Hematopoietic multipotent progenitor cell treated with erythropoietin and hydrocortisone succinate and interleukin-3 and kit ligand, for 17 days (in vitro differentiated cells): ENCODE results near the gene ZNF862.
A peak's percentile ranks its signal among the peaks of the same experiment; 100 is the strongest.

Experiments
- DNase-seq: peaks from one replicate; pipeline ENCODE4 v3.0.0-alpha.2; 2015; ENCODE audit warnings: low spot score

The ZNF862 gene

DNA sequence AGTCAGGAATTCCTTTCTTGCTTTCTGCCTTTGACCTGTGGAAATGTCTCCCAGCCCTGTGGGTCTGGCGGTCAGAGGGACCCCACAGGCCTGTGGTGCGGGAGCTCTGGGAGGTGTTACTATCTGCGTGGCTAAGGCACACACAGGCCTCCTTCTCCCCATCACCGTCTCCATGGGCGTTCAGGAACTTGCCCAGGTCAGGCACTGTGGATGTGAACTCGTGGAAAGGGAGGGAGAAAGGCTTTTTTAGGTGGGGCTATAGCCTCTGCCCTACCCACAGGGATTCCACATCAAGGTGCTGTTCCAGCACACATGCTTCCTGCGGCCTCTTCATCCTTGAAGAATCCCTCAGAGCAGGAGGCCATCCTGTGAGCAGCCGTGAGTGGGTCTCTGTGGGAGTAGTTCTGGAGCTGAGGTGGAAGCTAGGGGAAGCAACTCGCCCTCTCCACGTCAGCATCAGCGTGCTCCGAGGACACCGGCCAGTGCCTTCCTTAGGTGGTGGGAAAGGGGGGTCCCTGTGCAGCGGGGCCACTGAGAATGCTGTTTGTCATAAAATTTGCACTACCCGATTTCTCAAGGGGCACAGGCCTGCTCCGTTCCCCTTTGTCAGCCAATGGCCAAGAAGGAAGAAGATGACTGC is 28.1 kb downstream of the ZNF862 start:
- no peak for DNase-seq

DNA sequence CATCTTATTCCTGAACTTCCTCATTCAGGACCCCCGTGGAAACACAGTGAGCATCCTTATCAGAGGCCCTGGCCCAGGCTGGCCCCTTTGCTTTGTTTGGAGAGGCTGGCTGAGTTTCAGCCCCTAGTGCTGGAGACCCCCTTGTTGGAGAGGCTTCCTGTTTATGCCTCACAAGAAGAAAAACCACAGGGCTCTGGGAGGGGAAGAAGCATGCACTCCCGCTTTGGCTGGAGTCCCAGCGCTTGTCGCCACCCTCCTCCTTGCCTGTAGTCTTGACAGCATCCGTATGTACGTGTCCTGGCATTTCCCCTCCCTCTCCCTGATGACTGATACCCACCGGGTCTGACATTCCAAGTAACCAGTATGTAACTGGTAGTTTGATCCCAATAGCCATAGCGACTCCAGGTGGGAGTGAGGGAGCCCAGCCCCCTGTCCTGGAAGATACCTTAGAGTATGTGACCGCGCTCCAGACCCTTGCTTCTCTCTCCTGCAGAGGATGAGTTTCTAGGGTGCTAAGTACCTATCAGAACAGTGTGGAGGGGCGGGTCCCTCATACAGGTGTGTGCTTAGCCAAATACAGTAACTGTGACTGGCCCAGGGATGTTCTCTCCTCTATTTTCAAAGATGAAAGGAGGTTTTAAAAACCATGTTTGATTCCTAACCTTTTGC is 28.7 kb downstream of the ZNF862 start:
- DNase-seq = no peak

DNA sequence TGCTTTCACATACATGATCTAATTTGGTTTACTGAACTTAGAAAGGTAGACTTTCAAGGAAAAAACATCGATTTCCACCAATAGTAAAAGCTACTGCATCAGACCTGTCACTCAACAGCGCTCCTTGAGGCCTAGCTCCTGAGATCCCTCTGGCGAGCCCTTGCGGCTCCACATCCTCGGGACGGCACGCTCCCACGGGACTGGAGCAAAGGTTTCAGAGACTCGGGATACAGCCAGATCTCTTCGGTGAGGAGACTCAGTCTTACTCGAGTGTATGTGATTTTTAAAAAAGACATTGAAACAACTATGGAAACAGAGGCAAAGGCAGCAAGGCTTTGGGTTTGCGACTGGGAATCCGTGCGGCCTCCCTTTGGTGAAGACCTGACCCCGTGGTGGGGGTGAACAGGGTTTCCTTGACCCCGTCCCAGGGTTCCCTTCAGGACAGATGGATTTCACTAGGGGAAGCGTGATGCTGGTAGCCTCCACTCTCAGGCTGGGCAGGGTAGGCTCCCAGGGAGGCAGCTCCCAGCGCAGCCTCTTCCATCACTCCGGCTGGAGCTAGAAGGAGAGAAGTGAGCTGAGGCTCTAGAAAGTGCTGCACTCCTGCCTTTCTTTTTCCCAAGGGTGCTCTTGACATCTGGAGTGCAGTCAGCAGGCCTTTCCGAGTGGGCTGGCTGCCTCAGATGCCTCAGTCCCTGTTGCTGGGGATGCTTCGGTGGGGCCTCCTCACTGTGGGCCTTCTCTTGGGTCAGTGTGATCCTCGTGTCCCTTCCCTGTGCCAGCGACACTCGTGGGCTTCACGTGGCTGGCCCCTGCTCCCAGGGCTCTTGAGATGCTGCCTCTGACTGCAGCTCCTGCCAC is 29.8 kb downstream of the ZNF862 start:
- no peak for DNase-seq

DNA sequence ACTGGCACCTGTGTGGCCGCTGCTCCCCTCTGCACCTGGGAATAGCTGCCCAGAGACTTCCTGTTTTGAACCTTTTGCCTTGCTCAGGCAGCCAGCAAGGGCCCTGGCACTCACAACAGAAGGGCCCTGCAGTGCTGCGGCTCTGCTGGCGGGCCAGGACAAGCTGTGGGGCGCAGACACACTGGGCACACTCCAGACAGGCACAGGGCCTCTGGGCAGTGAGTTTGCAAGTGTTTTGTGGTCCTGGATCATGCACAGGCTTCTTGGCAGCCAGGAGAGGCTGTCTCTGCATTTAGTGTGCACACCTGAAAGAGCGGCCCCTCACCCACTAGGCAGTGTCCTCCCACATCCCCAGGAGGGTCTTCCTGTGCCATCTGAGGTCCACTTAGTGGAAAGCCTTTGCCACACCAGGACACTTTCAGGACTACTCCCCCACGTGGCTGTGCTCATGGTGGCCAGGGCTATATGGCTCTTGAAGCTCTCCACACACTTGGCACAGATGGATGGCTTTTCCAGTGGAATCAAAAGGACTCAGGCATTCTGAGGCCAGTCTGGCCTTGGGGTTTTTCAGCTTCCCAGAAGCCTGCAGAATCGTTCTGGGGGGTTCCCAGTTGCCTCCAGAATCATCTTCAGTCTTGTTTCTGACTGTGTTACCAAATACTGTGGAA is 30.6 kb downstream of the ZNF862 start:
- DNase-seq = no peak

DNA sequence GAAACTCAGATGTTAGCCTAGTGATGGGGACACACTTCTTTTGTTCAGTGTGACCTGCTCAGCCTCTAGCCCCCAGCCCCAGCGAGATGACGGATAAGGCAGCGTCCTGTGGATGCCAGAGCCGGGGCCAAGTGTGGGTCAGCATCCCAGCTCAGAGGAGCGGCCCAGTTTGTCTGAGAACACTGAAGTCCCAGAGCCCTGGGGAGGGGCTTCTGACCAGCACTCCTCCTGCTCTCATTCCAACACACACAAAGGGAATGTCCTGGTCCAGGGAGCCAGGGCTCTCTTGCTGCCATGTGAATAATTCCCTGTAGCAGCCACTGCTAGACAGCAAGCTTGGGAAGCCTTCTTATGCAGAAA is 31.1 kb downstream of the ZNF862 start:
- no peak for DNase-seq

DNA sequence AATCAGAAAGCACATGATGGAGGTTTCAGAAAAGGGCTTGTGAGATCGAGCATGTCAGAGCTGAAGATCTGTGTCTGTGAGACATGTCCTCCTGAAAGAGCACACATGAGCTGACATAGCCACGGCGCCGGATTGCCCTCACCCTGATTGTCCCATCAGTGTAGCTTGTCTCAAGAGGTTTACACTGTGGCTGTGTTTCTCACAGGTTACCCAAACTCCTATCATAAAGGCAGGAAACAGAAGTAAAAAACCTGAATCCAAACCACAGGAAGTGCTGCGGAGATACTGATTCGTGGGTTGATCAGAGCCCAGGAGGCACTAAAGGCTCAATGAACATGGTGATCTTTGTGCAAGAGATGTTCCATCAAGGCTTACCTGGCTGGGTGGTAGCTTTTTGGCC is 31.7 kb downstream of the ZNF862 start:
- no peak for DNase-seq

DNA sequence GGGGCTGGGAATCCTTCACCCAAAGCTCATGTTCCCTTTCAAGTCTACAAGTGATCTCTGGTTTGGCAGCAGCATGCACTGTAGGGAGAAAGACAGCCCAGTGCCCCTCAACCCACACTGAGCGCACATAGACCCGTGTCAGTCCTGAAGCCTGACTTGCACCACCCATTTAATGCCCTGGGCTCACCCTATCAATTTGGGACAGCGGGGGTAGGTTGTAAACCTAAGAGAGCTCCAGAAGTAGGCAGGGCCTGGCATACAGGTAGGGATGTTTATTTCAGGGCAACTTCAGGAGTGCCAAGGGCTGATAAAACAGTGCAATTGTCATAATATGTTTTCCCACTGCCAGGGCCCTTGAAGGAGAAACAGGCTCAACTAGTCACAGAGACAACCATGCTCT is 32.1 kb downstream of the ZNF862 start:
- DNase-seq = no peak

DNA sequence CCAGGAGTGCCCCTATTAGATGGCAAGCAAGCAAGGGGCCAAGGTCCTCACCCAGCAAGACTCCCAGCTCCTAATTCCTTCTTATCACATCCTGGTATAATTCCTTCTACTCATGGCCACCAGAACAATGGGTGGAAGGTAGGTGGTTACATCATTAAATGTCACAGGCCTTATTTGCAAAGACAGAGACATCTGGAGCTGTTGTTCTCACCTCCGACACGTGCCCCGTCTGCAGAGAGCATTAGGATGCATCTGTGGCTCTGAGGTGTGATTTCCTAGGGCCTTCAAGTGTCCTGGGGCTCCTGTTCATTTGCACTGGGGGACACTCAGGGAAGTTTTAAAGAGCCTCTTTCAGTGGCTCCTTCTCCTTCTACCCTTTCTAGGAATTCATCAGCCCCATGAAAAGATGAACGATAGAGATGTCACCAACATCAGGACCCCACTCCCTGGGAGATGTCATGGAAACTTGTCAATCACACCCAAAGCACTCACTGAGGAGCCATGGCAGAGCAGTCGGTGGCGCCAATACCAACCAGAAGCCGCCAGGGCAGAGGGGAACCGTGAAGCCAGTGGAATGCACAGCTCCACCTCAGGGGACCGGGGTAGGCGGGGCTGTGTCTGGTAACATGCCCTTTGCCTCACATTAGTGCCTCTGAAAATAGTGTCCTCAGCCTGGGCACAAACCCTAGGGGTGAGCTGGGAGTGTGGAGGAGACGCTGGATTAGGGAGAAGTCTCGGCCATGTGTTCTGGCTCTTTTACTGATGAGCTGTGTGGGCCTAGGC is 32.7 kb downstream of the ZNF862 start:
- DNase-seq = no peak

DNA sequence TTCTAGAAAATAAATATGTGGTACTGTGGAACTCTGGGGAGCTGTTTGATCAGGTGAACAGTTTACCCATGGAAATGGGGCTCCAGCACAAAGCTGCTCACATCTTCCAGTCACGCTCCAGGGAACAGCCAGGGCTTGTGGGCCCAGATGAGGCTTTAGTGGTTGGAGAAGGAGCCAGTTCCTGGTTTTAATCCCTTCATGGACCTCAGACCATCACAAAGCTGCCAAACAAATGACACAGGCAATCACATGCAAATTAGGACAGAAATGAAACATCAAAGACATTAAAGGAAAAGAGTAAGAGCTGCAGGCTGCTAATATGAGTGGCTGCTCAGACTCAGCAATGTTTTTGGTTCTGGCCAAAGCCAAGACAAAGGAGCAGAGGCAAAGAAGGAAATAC is 33.4 kb downstream of the ZNF862 start:
- no peak for DNase-seq

DNA sequence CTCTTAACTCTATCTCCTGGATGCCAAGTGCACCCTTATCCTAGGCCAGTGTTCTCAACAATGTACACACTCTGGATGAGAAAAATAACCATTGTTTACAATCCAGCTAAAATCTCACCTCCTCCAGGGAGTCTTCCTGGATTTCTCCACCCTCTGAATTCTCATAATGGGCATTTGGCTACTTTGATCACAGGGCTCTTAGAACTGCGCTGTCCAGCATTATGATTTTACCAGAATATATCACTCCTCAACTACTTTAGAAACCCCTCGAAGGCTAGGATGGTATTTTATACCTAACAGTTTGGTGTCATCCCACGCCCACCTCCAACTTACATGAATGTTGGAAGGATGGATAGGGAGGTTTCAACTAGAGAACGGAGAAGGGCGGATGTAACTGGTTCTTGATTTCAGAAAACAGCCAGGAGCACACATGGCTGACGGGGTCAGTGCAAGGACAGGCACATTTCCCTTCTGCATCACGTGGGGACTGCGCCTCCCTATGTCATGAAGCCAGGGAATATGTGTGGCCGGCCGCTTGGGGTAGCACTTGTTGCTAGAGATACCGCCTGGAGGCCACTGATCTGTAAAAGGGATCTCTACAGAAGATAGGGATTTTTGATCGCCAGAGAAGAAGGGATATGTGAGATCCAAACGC is 34.4 kb downstream of the ZNF862 start:
- no peak for DNase-seq

DNA sequence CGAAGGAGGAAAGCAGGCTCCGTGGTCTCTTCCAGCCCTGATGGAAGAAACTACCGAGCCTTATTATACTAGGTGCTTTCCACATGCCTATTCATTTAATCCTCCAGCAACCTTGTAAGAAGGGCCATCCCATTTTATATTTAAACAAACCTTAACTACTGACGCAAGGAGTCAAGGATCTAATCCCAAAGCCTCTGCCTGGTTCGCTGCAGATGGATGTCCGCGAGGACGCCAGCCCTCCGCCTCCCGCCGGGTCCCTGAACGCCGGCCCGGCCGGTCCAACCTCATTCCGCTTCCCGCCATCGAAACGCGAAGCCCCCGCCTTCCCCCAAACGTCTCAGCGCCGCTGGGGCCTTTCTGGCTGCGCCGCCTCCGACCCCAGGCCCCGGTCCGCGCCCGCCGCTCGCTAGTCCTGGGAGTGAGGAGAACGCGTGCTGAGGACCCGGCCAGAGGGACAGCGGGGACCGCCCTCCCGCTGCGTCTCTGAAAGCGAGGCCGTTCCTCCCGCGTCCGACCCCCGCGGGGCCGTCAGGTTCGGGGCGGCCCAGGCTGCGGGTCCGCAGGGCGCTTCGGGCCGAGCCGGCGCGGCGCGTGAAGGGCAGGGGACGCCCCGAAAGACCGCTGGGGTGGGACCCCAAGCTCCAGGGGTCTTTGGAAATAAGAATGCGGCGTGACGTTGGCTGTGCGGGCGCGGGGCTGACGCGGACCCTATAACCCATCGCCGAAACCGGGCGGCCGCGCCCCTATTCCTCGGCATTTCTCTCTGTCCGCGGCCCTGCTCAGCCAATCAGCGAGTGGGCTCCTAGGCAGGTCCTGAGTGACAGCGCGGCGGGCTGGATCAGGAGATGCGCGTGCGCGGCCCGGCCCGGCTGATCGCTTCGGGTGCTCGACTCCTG is 35.1 kb downstream of the ZNF862 start, which contains the start of gene ATP6V0E2:
Gene ATP6V0E2, plus strand, starts transcription at position 896 of the 896 bp plus-strand sequence. CDS start 97 bp downstream, outside the sequence.
- DNase-seq = peak; percentile 65

DNA sequence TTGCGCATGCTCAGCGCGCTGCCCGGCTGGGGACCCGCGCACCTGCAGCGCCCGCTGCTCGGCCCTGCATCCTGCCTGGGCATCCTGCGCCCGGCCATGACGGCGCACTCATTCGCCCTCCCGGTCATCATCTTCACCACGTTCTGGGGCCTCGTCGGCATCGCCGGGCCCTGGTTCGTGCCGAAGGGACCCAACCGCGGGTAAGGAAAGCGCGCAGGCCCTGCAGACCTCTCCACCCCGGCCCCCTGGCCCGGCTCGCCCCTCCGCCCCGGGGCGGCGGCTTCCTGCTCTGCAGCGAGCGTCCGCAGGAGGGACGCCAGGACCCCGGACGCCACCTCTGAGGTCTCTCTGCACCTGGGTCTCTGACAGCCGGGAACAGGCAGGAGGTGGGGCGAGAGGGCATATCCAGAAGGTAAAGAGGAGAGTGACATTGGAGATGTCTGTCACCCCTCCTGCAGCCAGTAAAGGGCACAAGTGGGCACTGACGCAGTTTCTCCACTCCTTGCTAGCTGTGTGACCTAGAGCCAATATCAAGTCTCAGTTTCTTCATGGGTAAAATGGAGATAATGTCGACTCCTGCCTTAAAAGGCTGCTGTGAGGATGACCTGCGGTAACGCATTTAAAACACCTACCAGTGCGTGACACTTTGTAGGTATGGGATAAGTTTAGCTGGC is 35.9 kb downstream of the ZNF862 start:
- no peak for DNase-seq

DNA sequence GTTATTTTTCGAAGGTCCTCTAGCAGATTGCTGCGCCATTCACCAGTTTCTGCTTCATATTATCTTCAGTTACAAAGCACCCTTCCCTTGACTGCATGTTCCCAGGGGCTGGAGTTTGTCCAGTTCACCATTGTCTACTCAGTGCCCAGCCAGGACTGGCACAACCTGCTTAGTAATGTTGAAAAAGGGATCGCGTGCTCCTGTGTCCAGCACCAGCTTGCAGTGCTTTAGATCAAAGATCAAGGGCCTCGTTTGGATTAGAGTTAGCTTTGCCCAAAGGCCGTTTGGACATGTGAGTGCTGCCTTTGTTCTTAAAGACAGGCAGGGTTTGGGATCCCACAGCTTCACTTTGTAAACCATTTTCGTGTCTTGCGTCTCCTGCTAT is 36.5 kb downstream of the ZNF862 start:
- no peak for DNase-seq

DNA sequence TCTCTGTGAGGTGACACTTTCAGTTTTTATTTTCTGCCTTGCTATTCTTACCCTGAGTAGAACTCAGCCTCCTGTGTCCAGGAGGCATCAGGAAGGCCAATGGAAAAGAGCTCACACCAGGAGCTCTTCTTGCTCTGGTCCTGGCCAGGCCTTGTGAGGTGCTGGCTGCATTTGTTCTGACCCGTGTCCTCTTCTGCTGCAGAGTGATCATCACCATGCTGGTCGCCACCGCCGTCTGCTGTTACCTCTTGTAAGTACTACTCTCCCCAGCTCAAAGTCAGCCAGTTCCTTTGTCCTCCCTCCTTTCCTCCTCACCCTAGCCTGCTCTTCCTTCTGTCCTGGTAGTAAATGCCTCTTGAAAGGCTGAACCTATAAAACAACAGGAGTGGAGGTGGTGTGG is 37.2 kb downstream of the ZNF862 start:
- no peak for DNase-seq

DNA sequence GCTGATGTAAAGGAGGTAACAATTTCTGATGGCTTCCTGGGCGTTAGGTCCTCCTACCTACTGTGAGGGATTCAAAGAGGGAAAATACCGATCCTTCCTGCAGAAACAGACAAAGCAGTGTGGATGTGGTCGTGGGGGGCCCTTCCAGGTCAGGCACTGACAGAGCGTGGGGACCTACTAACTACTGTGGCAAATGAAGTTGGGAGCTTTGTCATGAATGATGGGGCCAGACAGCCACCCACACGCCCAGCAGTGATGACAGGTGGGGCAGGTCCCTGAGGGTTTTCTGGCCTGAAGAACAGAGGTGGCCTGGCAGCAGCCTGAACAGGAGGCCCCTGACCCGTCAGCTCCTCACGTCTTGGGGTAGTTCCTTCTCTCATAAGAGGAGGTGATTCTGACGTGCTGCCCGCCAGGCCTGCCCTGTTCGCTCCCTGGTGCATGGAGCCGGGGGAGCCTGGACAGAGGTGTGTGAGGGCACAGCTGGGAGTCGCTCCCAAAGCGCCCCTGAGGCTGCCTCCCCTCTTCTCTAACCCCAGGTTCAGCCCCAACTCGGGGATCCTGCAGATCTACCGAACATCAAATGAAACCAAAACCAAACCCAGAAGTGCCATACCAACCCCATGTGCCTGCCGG is 39.8 kb downstream of the ZNF862 start:
- DNase-seq = no peak

DNA sequence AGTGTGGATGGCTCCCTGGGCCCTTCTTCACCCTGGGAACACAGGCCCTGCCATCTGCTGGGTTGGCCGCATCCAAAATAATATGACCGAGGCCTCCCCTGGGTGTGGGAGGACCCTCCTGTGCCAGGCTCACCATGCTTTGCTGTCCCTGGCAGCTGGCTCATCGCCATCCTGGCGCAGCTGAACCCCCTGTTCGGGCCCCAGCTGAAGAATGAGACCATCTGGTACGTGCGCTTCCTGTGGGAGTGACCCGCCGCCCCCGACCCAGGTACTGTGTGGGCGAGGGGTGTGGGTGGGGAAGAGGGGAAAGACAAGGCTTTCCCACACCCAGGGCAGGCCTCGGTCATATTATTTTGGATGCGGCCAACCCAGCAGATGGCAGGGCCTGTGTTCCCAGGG is 40.3 kb downstream of the ZNF862 start:
- no peak for DNase-seq

DNA sequence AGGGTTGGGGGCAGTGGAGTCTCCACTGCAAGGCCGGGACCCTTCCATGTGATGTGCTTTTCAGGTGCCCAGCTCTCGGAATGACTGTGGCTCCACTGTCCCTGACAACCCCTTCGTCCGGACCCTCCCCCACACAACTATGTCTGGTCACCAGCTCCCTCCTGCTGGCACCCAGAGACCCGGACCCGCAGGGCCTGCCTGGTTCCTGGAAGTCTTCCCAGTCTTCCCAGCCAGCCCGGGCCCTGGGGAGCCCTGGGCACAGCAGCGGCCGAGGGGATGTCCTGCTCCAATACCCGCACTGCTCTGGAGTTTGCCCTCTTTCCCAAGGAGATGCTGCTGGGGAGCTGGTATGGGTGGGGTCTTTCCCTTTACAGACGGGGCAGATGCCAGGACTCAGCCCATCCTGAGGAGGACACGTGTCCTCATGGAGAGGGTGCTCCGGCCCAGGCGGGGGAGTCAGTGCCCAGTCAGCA is 41.1 kb downstream of the ZNF862 start:
- no peak for DNase-seq

DNA sequence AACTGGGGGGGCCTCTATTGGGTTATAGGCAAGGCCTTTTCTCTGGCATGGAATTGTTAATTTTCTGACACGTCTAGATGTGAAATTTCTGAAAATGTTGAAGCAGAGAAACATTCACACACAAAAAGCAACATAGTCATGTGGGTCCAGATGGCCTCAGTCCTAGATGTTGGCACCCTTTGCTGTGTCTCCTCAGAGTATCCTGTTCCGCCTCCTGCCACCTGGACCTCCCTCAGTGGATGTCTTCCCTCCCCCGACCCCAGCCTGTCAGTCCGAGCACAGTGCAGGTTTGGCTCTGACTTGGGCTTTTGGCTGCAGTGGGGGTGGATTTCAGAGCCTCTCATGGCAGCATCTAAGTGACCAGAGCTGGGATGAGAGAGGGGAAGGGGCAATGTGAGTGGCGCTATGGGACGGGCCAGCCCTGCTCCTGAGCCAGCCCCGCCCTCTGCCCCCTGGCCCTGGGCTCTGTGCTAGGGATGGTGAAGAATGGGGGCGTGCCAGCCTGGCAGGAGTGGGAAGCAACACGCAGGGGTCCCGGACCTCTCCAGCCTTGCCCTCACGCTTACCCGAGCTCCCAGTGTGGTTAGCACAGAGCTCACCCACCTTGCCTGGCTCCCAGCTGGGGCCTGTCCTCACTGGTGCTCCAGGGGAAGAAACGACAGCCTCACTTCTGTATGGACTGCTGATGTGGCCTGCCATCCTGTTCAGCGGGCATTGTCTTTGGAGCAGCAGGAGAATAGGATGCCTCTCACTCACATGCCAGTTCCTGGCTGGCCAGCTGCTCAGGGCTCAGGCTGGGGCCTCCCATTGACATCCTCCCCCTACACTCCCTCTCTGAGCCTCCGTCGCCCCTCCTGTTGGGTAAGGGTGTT is 41.8 kb downstream of the ZNF862 start:
- DNase-seq = no peak
